Fibroblast of lung (primary cell): ENCODE results near the gene RTN4IP1. TPM values are rescaled to one million over a fixed set of nuclear protein-coding genes. Genes with fewer than 3 reads are reported as not detected.

Source experiments
- DNase-seq, 2 donors: peaks; one replicate each; pipeline versions ENCODE4 v3.0.0 to v3.0.0-alpha.2; 2010; ENCODE audit warnings: low read depth in 2 of 2
- H2AFZ ChIP-seq: 2 replicates; pipeline ENCODE4 v1.5.1; 2012; ENCODE audit warnings: low read length, control low read depth, inconsistent platforms
- H3K27ac ChIP-seq: 2 replicates; pipeline ENCODE4 v1.5.1; 2011; ENCODE audit warnings: low read length, control low read depth; ENCODE audit not compliant: insufficient read depth
- H3K27me3 ChIP-seq: 2 replicates; pipeline ENCODE4 v1.5.1; 2011; ENCODE audit warnings: mild to moderate bottlenecking, low read length; ENCODE audit not compliant: control insufficient read depth, insufficient read depth
- H3K36me3 ChIP-seq: 2 replicates; pipeline ENCODE4 v1.5.1; 2011; ENCODE audit warnings: low read length; ENCODE audit not compliant: control insufficient read depth, insufficient read depth
- H3K4me1 ChIP-seq: 2 replicates; pipeline ENCODE4 v1.5.1; 2011; ENCODE audit warnings: low read length; ENCODE audit not compliant: control insufficient read depth, insufficient read depth; ENCODE audit errors: extremely low read depth
- H3K4me2 ChIP-seq: 2 replicates; pipeline ENCODE4 v1.5.1; 2011; ENCODE audit warnings: low read length, control low read depth; ENCODE audit not compliant: insufficient read depth; ENCODE audit errors: extremely low read depth
- H3K4me3 ChIP-seq, 4 experiments: fragments of 200-600 bp in 1 of 4; sonication (generic) in 1 of 4; replicated peaks in 1 of 4; 2 replicates each; pipeline ENCODE4 v1.5.1; 2011 to 2016; ENCODE audit warnings: low read length in 4 of 4, low read depth in 3 of 4, mild to moderate bottlenecking in 3 of 4, control low read depth in 2 of 4, inconsistent platforms in 1 of 4, mixed read lengths in 1 of 4; ENCODE audit not compliant: insufficient read depth in 1 of 4; ENCODE audit errors: control extremely low read depth in 1 of 4
- H3K79me2 ChIP-seq: 2 replicates; pipeline ENCODE4 v1.5.1; 2012; ENCODE audit warnings: mild to moderate bottlenecking, low read length, inconsistent platforms; ENCODE audit not compliant: control insufficient read depth, insufficient read depth
- H3K9ac ChIP-seq: 2 replicates; pipeline ENCODE4 v1.5.1; 2011; ENCODE audit warnings: mild to moderate bottlenecking, low read length, control low read depth; ENCODE audit not compliant: insufficient read depth
- H3K9me3 ChIP-seq: 2 replicates; pipeline ENCODE4 v1.5.1; 2012; ENCODE audit warnings: low read depth, low read length; ENCODE audit not compliant: control insufficient read depth, insufficient read depth
- H4K20me1 ChIP-seq: 2 replicates; pipeline ENCODE4 v1.5.1; 2011; ENCODE audit warnings: low read length; ENCODE audit not compliant: control insufficient read depth, insufficient read depth; ENCODE audit errors: extremely low read depth
- CTCF ChIP-seq, 2 donors: IDR thresholded peaks in 1 of 2; conservative IDR thresholded peaks in 1 of 2; 1 replicate in 1 of 2; 2 replicates in 1 of 2; pipeline ENCODE4 v1.5.1; 2011 to 2012; ENCODE audit warnings: low read length in 2 of 2, control low read depth in 1 of 2, inconsistent platforms in 1 of 2, low read depth in 1 of 2, mild to moderate bottlenecking in 1 of 2
- EZH2 ChIP-seq: IDR thresholded peaks from 2 replicates; pipeline ENCODE4 v1.5.1; 2012; ENCODE audit warnings: low read length, control low read depth, mild to moderate bottlenecking; ENCODE audit errors: missing control alignments
- polyA plus RNA-seq, 2 donors: library from polyadenylated mRNA; depleted of rRNA in 1 of 2; stranded (reverse) in 1 of 2; unstranded in 1 of 2; fragments of >200 nt; gene quantifications; 2 replicates each; pipeline ENCODE4 v1.2.1, GENCODE V29; 2011 to 2012; ENCODE audit warnings: missing spikeins in 1 of 2
- total RNA-seq: library from RNA; depleted of rRNA; stranded (reverse); fragments of >200 nt; gene quantifications from 2 replicates; pipeline ENCODE4 v1.2.1, GENCODE V29; 2014

Gene RTN4IP1
- total and polyA plus RNA-seq, 2 donors (not counting 1 experiment from before 2014, with no cell fraction given), result 8.4 to 9.2 TPM

GRCh38 chr6:106525107-106525881 lies 104.0 kb downstream of the RTN4IP1 start:
- TF ChIP-seq EZH2 (no peak), CTCF (conservative IDR thresholded peaks at IDR 0.05 in 1 of 2, IDR thresholded peaks at IDR 0.05 in 1 of 2; ENCODE audit: low read depth in 1 of 2, low read length in 2 of 2) (no peak)

DNA sequence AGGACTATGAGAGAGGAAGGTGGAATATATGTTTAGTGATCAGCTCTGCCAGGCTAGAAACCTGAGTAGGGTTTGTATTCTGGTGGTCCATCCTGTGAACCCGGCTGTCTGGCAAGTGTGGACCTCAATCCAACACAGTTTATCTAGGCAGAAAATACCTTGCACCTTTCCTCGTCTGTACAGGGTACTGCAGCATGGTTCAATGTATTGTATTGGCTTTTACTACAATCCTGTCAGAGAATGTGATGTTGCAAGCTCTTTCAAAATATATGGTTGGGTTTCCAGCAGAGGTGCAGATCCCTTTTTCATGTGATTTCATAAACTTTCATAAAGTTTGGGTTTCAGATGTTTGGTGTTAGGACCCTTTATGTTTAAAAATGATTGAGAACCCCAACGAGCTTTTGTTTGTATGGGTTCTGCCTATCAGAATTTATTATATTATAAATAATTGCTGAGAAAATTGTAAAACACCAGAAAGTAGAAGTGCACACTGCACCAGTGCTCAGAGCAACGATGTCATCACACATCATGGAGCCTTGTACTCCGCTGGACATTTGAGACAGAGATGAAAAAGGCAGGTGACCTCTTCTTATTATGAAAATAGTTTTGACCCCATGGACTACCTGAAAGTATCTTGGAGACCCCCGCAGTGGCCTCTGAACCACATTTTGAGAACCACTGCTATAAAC lies 106.6 kb downstream of the RTN4IP1 start:
- no peaks in the 10 kb centered on the region for H3K9me3 ChIP-seq

More at GRCh38 chr6:106525107-106525881, 104.0 kb downstream of the RTN4IP1 start:
- Histone ChIP-seq H3K27ac (peak overlapping the region; percentile 10), H3K4me2 (peak overlapping the region; percentile 4), H3K27me3 (no peaks in the 10 kb centered on the region), H3K79me2 (no peaks in the 10 kb centered on the region), H3K9ac (no peak overlapping the region), H3K36me3 (no peaks in the 10 kb centered on the region), H3K4me3 (no peak overlapping the region), H4K20me1 (no peaks in the 10 kb centered on the region), H2AFZ (peak overlapping the region; percentile 12), H3K9me3 (no peaks in the 10 kb centered on the region), H3K4me1 (peaks cover 16% of the 10 kb centered on the region)
- DNase-seq, result no peak

More for the DNA sequence above, 106.6 kb downstream of the RTN4IP1 start:
- H2AFZ ChIP-seq, result no peak overlapping the region
- H3K4me2 ChIP-seq, result no peak overlapping the region
- no peak overlapping the region for H3K9ac ChIP-seq
- no peaks in the 10 kb centered on the region for H3K79me2 ChIP-seq
- TF ChIP-seq EZH2 (no peak), CTCF (conservative IDR thresholded peaks at IDR 0.05 in 1 of 2, IDR thresholded peaks at IDR 0.05 in 1 of 2; ENCODE audit: low read depth in 1 of 2, low read length in 2 of 2) (no peak)
- no peaks in the 10 kb centered on the region for H4K20me1 ChIP-seq
- no peak overlapping the region for H3K27ac ChIP-seq
- no peaks in the 10 kb centered on the region for H3K36me3 ChIP-seq
- H3K27me3 ChIP-seq, result no peaks in the 10 kb centered on the region
- H3K4me3 ChIP-seq, result no peak overlapping the region
- peaks cover 19% of the 10 kb centered on the region for H3K4me1 ChIP-seq
- DNase-seq, result no peak

Other genes with a start within 250 kb of the RTN4IP1 start
- gene QRSL1, start 80 bp upstream of the RTN4IP1 start, total RNA-seq, result 13.6 and 15.2 TPM in 2 replicates
- 8.2 and 10.2 TPM in 2 replicates for gene QRSL1, start 80 bp upstream of the RTN4IP1 start, polyA plus RNA-seq